Glomerular visceral epithelial cell (primary cell): ENCODE measurements around the gene BSND.
"Not testable (repeated sequence)": the region's sequence is repeated elsewhere in the genome, so short reads cannot be mapped to it uniquely, and the experiment has no call there.

ENCODE experiments used
- DNase-seq: peaks from one replicate; pipeline ENCODE4 v3.0.0-alpha.2; 2016; ENCODE audit errors: extremely low spot score

The BSND gene

DNA sequence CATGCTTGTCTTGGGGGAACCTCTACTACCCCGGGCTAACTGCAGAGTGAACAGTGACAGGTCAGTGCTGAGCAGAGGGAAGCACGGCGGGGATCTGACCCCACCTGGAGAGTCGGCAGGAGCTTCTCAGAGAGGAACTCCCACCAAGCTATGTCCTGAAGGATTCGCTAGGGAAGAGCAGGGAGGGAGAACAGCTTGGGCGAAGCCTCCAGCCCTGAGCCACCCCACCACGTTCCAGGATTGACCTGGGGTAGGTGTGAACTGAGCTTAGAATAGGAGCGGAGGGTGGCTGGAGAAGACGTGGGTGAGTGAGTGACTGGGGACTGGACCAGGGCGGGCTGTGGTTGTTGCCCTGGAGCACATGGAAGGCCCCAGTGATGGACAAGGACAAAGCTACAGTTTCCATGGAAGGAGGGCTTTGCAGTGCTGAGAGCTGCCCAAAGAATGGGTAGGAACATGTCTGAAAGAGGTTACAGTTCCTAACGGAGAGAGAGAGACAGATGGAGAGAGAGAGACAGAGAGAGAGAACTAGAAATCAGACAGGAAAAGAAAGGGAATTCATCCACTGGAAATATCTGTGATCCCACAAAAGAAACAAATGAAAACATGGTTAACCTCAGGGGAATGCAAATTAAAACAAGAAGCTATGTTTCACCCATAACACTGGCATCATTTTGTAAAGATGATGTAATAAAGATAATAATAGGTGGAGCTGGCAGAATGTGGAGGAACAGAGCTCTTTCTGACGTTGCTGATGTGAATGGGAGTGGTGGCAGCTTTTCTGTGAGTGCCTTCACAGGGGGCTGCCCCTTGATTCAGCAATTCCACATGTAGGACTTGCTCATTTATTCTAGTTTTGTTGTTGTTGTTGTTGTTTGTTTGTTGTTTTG is 17.2 kb downstream of the BSND start:
- DNase-seq: no peak

DNA sequence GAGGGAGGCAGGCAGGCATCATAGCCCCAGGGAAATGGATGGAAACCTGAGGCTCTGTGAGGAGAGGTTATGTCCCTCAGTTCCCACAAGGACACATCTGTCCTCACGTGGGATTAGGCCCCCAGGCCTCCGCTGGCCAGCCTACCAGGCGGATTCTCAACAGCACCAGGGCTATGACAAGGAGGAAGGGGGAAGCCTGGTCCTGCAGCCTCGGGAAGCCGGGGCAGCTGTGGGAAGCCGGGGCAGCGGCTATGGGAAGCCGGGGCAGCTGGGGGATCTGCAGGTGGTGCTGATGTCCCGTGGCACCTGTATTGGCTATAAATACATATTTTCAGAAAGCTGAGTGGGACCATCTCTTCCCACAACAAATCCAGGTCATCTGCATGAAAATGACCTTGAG is 19.7 kb downstream of the BSND start:
- no peak for DNase-seq

DNA sequence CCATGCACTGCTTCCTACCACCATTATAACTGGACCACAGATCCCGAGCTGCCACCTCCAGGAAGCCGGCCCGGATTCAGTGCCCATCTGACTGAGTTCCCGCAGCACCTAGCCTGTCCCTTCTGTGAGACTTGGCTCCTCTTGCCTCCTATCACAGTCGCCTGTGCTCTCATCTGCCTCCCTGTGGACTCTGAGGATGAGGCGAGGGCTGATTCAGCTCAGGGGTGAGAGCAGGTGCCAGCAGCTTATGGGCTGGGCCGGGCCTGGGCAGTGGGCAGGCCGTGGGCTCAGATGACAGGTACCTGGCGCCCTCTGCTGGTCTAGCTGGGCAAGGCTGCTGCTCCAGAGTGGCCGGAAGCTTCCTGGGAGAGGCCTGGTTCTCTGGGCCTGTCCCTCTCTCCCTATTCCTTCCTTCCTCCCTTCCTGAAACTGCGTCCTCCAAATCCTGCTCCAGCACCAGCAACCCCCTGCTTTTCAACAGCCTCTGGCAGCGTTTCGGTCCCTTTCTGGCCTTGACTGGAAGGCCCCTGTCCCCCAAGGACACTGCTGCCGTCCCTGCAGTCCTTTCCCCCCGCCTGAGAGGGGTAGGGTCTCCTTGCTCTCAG is 23.3 kb downstream of the BSND start:
- DNase-seq: peak; percentile 93

DNA sequence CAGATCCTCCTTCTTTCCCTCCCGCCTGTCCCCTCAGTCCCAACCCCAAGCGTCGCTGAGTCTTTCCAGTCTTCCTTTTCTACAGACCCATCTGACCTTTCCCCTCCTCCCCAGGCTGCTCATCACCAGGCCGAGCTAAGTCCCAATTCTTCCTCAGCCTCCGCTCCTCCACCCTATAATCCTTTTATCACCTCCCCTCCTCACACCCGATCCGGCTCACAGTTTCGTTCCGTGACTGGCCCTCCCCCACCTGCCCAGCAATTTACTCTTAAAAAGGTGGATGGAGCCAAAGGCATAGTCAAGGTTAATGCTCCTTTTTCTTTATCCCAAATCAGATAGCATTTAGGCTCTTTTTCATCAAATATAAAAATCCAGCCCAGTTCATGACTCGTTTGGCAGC is 25.4 kb downstream of the BSND start:
- DNase-seq: not testable (repeated sequence)

DNA sequence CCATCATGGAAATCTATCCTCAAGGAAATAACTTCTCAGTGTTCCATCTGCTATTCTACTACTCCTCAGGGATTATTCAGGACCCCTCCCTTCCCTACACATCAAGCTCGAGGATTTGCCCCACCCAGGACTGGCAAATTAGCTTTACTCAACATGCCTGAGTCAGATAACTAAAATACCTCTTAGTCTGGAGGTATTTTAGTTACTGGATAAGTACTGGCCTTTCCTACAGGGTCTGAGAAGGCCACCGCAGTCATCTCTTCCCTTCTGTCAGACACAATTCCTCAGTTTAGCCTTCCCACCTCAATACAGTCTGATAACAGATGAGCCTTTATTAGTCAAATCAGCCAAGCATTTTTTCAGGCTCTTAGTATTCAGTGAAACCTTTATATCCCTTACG is 27.9 kb downstream of the BSND start:
- DNase-seq: not testable (repeated sequence)

DNA sequence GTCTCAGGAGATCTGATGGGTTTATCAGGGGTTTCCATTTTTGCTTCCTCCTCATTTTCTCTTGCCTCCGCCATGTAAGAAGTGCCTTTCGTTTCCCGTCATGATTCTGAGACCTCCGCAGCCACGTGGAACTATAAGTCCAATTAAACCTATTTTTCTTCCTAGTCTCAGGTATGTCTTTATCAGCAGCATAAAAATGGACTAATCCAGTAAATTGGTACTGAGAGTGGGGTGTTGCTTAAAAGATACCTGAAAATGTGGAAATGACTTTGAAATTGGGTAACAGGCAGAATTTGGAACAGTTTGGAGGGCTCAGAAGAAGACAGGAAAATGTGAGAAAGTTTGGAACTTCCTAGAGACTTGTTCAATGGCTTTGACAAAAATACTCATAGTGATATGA is 32.4 kb downstream of the BSND start:
- not testable (repeated sequence) for DNase-seq

DNA sequence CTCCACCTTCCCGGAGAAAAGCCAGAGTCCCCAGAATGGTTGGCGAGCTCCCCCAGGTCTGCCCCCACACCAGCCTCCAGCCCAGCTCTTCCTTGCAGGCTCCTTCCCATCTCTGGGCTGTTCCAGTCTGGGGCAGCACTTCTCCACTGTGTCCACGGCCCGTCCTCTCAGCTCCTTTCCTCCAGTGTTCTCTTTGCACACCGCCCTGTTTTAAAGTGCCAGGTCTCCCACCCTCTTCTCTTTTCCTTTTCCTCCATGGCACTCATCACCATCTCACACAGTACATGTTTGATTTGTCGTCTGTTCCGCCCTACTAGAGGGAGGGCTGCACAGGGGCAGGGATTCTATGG is 34.5 kb downstream of the BSND start:
- DNase-seq: no peak

DNA sequence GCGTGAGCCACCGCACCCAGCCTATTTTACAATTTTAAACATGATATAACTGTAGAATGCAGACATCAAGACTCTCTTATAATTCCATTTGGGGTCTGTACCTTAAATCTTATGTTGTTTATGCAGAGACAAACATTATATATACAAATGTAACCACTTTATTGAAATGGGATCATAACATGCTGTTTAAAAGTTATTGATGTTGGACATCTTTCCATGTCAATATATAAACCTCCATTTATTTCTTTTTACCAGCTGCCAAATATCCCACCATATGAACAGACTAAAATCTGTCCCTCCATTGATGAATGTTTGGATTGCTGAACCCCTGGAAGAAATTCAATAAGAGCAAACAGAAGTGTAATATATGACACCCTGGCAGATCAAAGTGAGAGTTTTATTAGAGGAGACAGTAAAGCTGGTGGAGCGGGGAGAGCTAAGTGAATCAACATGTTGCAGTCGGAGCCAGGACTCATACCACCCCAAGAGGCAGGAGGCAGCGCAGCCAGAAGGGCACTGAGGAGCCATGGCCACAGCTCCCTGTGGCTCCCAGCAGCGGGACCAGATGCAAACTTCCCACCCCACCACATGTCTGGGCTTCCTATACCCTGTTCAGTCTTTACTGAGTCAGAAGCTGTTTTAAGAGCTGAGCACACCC is 35.9 kb downstream of the BSND start:
- DNase-seq: no peak

DNA sequence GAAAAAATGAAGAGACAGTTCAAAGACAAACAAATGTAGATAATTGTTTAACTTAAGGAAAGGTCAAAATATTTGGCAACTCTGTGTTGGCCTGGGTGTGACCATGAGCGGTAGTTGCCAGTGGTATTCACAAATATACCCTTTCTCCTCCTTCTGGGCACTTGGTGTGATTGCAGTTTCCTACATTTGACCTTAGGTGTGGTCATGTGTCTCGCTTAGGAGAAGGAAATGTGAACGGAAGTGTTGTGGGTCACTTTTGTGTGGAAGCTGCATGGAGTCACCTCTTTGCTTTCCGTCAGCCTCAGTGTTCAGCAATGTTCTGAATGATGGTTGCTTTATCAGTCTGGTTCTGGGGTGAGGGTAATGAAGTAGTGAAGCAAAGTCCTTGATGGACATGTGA is 37.2 kb downstream of the BSND start:
- no peak for DNase-seq

DNA sequence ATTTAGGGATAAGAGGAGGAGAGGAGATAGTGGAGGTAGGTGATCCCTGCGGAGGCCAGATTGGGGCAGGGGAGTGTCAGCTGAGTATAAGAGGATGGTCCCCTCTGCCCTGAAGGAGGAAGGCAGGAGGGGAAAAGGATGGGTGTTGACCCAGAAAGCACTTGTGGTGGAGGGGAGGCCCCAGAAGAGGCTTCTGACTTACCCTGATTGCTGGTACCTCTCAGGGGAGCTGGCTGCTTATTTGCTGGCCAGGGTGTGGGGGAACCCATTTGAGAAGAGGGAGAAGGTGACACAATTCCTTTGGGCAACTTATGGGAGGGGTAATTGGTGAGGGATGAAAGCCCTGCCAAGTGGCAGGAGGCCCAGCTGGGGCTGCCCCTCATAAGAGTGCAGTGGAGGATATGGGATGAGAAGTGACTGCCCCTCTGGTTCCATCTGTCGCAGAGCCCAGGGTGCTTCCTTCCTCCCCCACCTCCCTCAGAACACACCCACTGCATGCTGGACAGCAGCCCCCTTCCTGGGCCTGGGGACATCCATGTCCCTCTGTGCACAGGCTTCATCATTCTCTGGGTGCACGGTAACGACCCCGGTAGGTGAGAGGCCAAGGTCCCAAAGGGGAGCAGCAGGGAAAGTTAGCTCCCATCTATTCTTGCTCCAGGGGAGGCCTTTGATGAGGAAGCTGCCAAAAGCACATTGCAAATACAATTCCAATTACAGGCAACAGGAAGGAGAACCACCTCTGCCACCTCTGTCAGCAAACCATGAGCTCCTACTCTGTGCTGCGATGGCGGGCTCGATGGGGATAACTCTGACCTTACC is 39.2 kb downstream of the BSND start:
- DNase-seq: no peak

DNA sequence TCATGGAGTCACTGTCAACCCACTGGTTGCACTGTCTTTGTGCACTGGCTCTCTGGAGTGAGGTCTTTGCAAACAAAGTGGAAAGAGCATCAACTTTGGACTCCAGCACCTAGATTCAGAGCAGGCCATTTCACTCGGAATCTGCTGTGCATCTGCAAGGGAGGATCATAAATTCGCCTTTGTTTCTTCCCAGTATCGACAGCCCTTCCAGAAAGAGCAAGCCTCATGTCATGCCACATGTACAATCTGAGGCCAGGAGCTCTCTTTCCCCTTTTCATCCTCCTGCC is 39.8 kb downstream of the BSND start:
- DNase-seq: no peak

DNA sequence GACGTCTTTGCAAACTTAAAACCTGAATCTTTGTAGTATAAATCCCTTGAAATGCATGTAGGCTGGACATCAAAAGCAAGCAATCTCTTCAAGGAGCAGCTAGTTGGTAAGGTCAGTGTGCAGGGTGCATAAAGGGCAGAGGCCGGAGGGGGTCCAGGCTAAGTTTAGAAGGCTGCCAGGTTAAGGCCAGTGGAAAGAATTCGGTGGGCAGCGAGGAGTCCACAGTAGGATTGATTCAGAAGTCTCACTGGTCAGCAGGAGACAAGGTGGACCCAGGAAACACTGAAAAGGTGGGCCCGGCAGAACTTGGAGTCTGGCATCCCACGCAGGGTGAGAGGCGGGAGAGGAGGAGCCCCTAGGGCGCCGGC is 40.2 kb downstream of the BSND start:
- DNase-seq: no peak

DNA sequence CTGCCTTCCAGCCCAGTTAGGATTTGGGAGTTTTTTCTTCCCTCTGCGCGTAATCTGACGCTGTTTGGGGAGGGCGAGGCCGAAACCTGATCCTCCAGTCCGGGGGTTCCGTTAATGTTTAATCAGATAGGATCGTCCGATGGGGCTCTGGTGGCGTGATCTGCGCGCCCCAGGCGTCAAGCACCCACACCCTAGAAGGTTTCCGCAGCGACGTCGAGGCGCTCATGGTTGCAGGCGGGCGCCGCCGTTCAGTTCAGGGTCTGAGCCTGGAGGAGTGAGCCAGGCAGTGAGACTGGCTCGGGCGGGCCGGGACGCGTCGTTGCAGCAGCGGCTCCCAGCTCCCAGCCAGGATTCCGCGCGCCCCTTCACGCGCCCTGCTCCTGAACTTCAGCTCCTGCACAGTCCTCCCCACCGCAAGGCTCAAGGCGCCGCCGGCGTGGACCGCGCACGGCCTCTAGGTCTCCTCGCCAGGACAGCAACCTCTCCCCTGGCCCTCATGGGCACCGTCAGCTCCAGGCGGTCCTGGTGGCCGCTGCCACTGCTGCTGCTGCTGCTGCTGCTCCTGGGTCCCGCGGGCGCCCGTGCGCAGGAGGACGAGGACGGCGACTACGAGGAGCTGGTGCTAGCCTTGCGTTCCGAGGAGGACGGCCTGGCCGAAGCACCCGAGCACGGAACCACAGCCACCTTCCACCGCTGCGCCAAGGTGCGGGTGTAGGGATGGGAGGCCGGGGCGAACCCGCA is 40.8 kb downstream of the BSND start, which contains the start of gene PCSK9:
PCSK9 (plus strand) TSS at position 207 of the 741 bp plus-strand sequence; CDS start at position 497, 290 bp downstream.
- DNase-seq: peak; percentile 18

DNA sequence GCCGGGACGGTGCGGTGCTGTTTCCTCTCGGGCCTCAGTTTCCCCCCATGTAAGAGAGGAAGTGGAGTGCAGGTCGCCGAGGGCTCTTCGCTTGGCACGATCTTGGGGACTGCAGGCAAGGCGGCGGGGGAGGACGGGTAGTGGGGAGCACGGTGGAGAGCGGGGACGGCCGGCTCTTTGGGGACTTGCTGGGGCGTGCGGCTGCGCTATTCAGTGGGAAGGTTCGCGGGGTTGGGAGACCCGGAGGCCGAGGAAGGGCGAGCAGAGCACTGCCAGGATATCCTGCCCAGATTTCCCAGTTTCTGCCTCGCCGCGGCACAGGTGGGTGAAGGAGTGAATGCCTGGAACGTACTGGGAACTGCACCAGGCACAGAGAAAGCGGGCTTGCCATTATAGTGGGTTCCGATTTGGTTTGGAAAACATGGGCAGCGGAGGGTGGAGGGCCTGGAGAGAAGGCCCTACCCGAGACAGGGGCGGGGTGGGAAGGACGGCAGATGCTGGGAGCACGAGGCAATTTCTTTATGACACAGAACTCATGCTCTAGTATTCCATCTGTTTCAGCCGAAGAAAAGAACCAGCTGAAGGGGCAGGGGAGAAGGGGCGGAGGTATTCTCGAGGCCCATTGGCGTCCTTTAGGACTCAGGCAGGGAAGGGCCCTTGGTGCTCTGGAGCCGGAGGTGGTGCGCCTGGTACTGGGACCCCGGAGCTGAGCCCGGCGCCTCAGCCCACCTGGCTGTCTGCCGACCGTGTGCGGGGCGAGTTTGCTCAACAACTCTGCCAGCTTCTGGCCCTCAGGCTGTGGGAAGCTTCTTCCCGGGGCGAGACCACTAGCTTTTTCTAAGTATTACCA is 41.6 kb downstream of the BSND start:
- no peak for DNase-seq

DNA sequence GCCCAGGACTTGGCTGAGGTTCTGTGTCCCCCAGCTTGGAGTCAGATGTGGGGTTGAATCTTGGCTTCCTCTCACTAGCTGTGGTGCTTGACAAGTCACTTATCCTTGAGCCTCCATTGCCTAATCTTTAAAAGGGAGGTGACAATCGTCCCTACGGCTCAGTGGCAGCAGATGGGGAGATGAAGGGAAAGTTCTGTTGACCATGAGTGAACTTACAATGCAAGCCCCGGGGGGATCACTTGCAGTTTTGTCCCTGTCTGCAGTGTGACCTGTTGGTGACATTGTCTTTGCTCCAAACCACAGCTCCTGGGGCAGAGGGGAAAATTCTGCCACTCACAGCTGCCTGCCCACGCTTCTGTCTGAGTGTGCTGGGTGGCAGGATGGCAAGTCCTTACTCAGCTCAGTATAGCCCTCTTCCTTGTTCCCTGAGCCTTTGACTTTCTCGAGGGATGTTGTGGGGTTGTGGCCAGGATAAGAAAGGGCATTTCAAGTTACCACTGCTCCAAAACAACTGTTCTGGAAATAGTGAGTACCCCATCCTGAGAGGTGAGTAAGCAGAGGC is 42.3 kb downstream of the BSND start:
- DNase-seq: no peak

DNA sequence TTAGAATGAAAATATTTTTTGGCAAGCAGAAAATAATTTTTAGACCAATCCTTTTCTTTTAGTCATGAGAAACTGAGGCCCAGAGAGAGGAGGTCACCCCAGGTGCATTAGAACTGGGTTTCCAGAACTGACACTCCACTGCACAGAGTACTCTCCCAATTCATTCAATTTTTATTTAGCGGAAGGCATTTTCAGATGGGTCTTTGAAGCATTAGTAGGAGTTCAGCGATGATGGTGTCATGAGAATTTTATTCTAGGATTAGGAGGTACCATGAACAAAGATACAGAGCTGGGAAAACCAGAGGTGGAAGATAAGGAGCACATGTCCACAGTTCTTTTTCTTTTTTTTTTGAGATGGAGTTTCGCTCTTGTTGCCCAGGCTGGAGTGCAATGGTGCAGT is 42.9 kb downstream of the BSND start:
- no peak for DNase-seq

DNA sequence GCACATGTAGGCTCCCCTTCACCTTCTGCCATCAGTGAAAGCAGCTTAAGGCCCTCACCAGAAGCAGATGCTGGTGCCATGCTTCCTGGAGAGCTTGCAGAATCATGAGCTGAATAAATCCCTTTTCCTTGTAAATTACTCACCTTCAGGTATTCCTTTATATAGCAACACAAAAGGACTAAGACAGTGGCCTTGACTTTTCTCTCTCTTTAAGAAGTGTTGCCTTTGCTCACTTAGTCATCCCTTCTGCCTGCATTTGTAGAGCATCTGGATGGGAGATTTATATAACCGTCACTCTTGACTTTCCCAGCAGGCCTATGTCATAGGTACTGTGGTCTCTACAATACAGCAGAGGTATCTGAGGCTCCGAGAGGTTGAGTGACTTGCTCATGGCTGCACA is 44.3 kb downstream of the BSND start:
- DNase-seq: no peak

DNA sequence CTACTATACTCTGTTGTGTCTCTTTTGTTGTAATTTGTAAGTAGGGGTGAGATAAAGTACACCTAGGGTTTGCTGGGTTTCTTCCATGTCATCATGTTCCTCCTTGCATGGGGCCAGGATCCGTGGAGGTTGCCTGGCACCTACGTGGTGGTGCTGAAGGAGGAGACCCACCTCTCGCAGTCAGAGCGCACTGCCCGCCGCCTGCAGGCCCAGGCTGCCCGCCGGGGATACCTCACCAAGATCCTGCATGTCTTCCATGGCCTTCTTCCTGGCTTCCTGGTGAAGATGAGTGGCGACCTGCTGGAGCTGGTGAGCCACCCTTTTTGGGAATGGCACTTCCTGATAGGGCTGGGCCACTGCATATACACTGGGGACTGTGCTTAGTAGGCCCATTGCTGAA is 45.0 kb downstream of the BSND start:
- no peak for DNase-seq

DNA sequence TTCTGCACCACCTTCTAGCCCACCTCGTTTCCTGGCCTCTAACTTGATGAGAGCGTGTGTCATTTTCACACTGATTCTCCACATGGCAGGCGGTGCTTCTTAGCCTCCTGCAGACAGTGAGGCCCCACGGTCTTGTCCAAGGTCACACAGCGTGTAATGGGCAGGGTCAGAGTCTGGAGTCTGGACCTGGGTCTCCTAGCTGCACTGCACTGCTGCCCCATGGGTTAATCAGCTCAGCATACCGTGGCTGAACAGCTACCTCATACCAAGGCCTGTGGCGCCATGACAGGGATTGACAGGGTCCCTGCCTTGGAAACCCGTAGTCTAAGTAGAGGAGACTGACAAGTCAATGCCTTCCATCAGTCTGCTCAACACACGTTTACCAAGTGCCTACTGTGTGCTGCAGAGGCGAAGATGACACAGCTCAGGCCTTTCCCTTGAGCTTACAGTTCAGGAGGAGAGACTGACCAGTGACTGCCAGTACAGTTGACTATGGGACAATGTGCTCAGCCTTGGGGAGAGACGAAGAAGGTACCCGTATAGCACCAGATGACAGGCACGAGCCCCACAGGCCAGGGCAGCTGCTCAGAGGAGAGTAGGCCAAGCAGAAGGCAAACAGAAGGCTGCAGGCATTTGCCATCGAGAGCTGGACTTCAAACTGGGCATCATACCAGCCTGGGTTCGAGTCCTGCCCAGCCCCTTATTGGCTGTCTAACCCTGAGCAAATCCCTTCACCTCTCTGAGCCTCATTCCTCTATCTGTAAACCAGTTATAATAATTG is 46.1 kb downstream of the BSND start:
- DNase-seq: no peak

DNA sequence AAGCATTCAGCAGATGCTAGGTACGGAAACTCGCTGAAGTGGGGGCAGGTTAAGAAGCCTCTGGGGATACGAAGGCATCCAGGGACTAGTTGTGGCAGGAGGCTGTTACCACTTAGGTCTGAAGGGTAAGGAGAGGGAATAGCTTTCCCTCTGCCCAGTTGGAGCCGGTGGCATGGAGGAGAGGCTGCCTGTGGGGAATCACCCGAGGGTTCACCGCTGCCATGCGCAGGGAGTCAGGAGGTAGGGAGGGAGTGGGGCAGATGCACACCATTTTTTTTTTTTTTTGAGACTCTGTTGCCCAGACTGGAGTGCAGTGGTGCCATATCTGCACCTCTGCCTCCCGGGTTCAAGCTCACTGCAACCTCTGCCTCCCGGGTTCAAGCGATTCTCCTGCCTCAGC is 46.7 kb downstream of the BSND start:
- DNase-seq: no peak
